Body of pancreas (tissue), 4 donors: ENCODE data around the gene LHX5. TPM values are rescaled to one million over a fixed set of nuclear protein-coding genes. Genes with fewer than 3 reads are reported as not detected.
"Not testable (repeated sequence)": the region's sequence is repeated elsewhere in the genome, so short reads cannot be mapped to it uniquely, and the experiment has no call there.

ENCODE experiments used
- ATAC-seq: fragments of 150-250 bp; one replicate; pipeline ENCODE4 v1.9.1; 2016
- DNase-seq, 4 donors: peaks; one replicate each; pipeline ENCODE4 v3.0.0-alpha.2; 2019
- H3K27ac ChIP-seq, 4 donors: fragments of 200-600 bp; sonication (generic); 1 replicate in 3 of 4; 2 replicates in 1 of 4; pipeline versions ENCODE4 v1.5.1 to v1.6.1; 2016 to 2019; ENCODE audit warnings: mild to moderate bottlenecking in 1 of 4, mixed read lengths in 1 of 4, moderate library complexity in 1 of 4
- H3K27me3 ChIP-seq, 2 donors: fragments of 200-600 bp; sonication (generic); one replicate each; pipeline ENCODE4 v1.6.0; 2016; ENCODE audit warnings: mild to moderate bottlenecking in 1 of 2
- H3K36me3 ChIP-seq, 2 donors: fragments of 200-600 bp; sonication (generic); replicated peaks in 1 of 2; 2 replicates each; pipeline ENCODE4 v1.5.1; 2016; ENCODE audit warnings: low read depth in 2 of 2; ENCODE audit not compliant: insufficient read depth in 1 of 2
- H3K4me1 ChIP-seq: fragments of 200-600 bp; sonication (generic); one replicate; pipeline ENCODE4 v1.6.0; 2016
- H3K4me3 ChIP-seq, 2 donors: fragments of 200-600 bp; sonication (generic); 1 replicate in 1 of 2; 2 replicates in 1 of 2; pipeline ENCODE4 v1.5.1; 2016 to 2019
- H3K9me3 ChIP-seq, 3 donors: fragments of 200-600 bp; sonication (generic); 1 replicate in 2 of 3; 2 replicates in 1 of 3; pipeline ENCODE4 v1.5.1; 2016
- POLR2A ChIP-seq, 3 donors: fragments of 450-650 bp; IDR thresholded peaks; one replicate each; pipeline ENCODE4 v1.6.1; 2016; ENCODE audit warnings: antibody characterized with exemption in 3 of 3, mild to moderate bottlenecking in 2 of 3
- WGBS, 2 donors: methylation state at CpG; one replicate each; pipeline ENCODE4 v1.1.5; 2017; 5-methylcytosine and 5-hydroxymethylcytosine counted together
- intact Hi-C: fragments of 100-400 bp; cut with DNase I; formaldehyde crosslinking; loops from one replicate; pipeline ENCODE4 v1.15.1; 2023
- total RNA-seq, 2 donors: library from RNA; depleted of rRNA; stranded (reverse); fragments of >200 nt; gene quantifications; one replicate each; pipeline ENCODE4 v1.1.0, GENCODE V29; 2016
- TF ChIP-seq, protein P1 (sequence below), 7 experiments: fragments of 450-650 bp in 4 of 7; fragments of 200-600 bp in 3 of 7; sonication (generic) in 3 of 7; IDR thresholded peaks; one replicate each; pipeline ENCODE4 v1.5.1; 2016 to 2019; ENCODE audit warnings: antibody characterized with exemption in 7 of 7

LHX5 gene
- total RNA-seq, 2 donors from 2014 or later: not detected

DNA sequence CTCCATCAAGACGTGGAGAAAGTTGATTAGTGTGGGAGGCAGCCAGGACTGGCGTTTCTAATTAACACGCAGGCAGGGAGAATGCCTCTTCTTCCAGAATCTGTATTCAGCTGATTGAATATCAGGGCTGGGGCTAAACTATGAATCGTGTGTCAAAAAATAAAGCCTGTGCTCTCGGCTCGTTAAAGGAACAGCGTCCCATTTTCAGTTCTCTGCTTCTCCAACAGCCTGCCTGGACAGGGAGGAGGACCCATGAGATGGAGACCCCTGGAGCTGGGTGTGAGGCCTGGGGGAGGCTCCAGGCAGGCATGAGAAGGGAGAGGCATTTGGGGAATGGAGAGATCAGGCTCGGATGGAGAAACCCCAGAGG, 28.6 kb upstream of the LHX5 start:
- no peak for DNase-seq
- Histone ChIP-seq H3K4me3 (no peak overlapping the region), H3K27ac (no peak overlapping the region), H3K27me3 (no peaks in the 10 kb centered on the region), H3K4me1 (no peaks in the 10 kb centered on the region), H3K9me3 (no peaks in the 10 kb centered on the region), H3K36me3 (no peaks in the 10 kb centered on the region)
- no peak for ATAC-seq
- intact Hi-C loops: no loop called here
- 14 to 15% methylated on average over 8 of the region's 8 CpGs for WGBS, 2 donors
- no peak for TF ChIP-seq POLR2A (IDR thresholded peaks at IDR 0.05)
- TF ChIP-seq, protein P1, sequence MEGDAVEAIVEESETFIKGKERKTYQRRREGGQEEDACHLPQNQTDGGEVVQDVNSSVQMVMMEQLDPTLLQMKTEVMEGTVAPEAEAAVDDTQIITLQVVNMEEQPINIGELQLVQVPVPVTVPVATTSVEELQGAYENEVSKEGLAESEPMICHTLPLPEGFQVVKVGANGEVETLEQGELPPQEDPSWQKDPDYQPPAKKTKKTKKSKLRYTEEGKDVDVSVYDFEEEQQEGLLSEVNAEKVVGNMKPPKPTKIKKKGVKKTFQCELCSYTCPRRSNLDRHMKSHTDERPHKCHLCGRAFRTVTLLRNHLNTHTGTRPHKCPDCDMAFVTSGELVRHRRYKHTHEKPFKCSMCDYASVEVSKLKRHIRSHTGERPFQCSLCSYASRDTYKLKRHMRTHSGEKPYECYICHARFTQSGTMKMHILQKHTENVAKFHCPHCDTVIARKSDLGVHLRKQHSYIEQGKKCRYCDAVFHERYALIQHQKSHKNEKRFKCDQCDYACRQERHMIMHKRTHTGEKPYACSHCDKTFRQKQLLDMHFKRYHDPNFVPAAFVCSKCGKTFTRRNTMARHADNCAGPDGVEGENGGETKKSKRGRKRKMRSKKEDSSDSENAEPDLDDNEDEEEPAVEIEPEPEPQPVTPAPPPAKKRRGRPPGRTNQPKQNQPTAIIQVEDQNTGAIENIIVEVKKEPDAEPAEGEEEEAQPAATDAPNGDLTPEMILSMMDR (IDR thresholded peaks at IDR 0.05): no peak

DNA sequence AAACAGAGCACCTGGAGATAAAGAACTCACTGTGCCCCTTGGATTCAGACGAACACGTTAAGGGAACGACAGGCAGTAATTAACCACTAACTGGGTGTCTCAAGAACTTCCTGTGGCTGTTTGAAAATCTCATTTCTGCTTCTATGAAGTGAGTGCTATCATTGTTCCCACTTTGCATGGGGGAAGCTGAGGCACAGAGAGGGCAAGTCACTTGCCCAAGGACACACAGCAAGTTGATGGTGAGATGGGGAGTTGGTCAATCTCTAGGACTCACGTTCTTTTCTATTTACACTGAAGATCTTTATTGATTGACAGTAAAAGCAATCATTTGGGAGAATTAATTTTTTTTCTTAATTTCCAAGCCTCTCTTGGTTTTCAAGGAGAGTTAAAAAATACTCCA, 26.8 kb upstream of the LHX5 start:
- ATAC-seq (no peak), DNase-seq (no peak)
- Histone ChIP-seq H3K4me3 (no peak overlapping the region), H3K36me3 (no peaks in the 10 kb centered on the region), H3K9me3 (no peaks in the 10 kb centered on the region), H3K4me1 (no peaks in the 10 kb centered on the region), H3K27me3 (no peaks in the 10 kb centered on the region), H3K27ac (no peak overlapping the region)
- intact Hi-C loops: no loop called here
- TF ChIP-seq, protein P1 (IDR thresholded peaks at IDR 0.05): no peak
- no peak for TF ChIP-seq POLR2A (IDR thresholded peaks at IDR 0.05)
- 31 to 40% methylated on average over 4 of the region's 4 CpGs for WGBS, 2 donors

DNA sequence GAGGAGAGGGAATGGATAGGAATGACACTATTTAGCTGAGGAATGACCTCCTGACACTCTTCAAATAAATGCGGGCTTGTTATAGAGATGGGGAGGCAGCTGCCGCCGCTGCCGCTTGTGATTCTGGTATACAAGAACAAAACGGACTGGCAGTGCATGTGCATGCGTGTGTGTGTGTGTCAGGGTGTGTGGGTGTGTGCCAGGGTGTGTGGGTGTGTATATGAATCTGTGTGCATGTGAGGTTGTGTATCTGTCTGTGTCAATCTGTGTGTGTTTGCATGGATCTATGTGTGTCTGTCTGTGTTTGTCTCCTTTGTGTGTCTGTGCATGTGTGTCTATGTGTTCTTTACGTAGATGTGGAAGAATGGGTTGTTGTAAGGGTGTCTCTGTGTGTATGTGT, 26.0 kb upstream of the LHX5 start:
- no peaks in the 10 kb centered on the region for H3K27me3 ChIP-seq
- TF ChIP-seq, protein P1 (IDR thresholded peaks at IDR 0.05): no peak
- no peak for TF ChIP-seq POLR2A (IDR thresholded peaks at IDR 0.05)
- WGBS, 2 donors: 21 to 34% methylated on average over 7 of the region's 7 CpGs

GRCh38 chr12:113495941-113496340, 24.3 kb upstream of the LHX5 start:
- H3K36me3 ChIP-seq, intact Hi-C loops, H3K4me3 ChIP-seq, H3K9me3 ChIP-seq, H3K4me1 ChIP-seq, H3K27ac ChIP-seq, DNase-seq, ATAC-seq, H3K27me3 ChIP-seq: not testable (repeated sequence)
- WGBS, 2 donors: 59 to 82% methylated on average over 6 of the region's 6 CpGs

More for the DNA sequence above, 26.0 kb upstream of the LHX5 start:
- H3K4me3 ChIP-seq: no peak overlapping the region
- no peaks in the 10 kb centered on the region for H3K9me3 ChIP-seq
- intact Hi-C loops: no loop called here
- DNase-seq (no peak), ATAC-seq (no peak)
- H3K36me3 ChIP-seq: no peaks in the 10 kb centered on the region
- H3K4me1 ChIP-seq: no peaks in the 10 kb centered on the region
- no peak overlapping the region for H3K27ac ChIP-seq

DNA sequence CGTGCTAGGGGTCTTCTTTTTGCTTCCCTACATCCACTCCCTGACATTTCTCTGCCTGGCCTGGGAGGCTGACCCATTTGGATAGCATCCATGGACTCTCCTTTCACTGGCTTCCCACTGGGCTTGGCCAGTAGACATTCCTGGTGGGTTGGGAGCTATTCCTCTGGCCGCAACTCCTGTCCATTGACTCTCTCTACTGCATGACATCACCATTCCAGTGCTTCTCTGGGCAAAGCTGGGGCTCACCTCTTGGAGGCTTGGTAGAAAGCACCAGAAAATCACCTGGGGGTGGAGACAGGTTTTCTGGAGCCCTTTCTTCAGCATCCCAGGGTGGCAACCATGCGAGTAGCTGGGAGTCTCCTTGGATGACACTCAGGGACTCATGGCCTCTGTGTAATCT, 16.7 kb upstream of the LHX5 start:
- 44 to 57% methylated on average over 3 of the region's 3 CpGs for whole genome bisulfite sequencing, 2 donors
- TF ChIP-seq, protein P1 (IDR thresholded peaks at IDR 0.05): no peak
- TF ChIP-seq POLR2A (IDR thresholded peaks at IDR 0.05): no peak
- Histone ChIP-seq H3K27me3 (no peaks in the 10 kb centered on the region), H3K4me3 (no peak overlapping the region), H3K36me3 (no peaks in the 10 kb centered on the region), H3K9me3 (no peaks in the 10 kb centered on the region), H3K27ac (no peak overlapping the region), H3K4me1 (no peaks in the 10 kb centered on the region)
- intact Hi-C loops: no loop called here
- no peak for ATAC-seq
- no peak for DNase-seq
